NB4 (cell line): ENCODE results near the gene DAB1.

Source experiments
- CTCF ChIP-seq: IDR thresholded peaks from one replicate; pipeline ENCODE4 v1.5.1; 2012; ENCODE audit warnings: low read depth, low read length
- MAX ChIP-seq: IDR thresholded peaks from 2 replicates; pipeline ENCODE4 v1.6.1; 2011; ENCODE audit warnings: low read depth, low read length
- MYC ChIP-seq: IDR thresholded peaks from 2 replicates; pipeline ENCODE4 v1.6.1; 2011; ENCODE audit warnings: low read depth, low read length
- POLR2A ChIP-seq: IDR thresholded peaks from 2 replicates; pipeline ENCODE4 v1.6.1; 2011; ENCODE audit warnings: mild to moderate bottlenecking; ENCODE audit not compliant: insufficient read length; ENCODE audit errors: extremely low read depth

DNA sequence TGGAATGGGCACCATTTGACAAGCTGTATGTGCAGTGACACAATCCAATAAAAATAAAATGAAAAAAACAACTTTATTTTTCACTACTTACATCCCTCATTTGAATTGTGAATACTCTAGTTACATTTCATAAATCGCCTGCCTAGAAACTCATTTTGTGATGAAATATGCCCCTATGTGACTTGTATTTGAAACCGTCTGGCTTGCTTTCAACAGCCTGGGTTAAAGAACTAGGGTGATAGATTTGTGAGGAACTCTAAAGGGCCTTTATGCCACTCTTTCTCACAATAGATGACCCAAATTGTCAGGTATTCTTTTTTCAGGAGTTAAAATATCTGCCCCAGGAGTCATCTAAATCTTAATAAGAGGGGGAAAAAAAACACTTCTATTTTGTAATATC lies 137.9 kb downstream of the DAB1 start:
- TF ChIP-seq CTCF, result no peak
- no peak for TF ChIP-seq POLR2A
- TF ChIP-seq MYC, result no peak
- TF ChIP-seq MAX, result no peak
